Measurements from ENCODE around the gene UROC1. TPM values are rescaled to one million over a fixed set of nuclear protein-coding genes. Genes with fewer than 3 reads are reported as not detected.

UROC1 gene
- total RNA-seq, 2 donors from 2014 or later: 0.17 TPM; not detected in 1

DNA sequence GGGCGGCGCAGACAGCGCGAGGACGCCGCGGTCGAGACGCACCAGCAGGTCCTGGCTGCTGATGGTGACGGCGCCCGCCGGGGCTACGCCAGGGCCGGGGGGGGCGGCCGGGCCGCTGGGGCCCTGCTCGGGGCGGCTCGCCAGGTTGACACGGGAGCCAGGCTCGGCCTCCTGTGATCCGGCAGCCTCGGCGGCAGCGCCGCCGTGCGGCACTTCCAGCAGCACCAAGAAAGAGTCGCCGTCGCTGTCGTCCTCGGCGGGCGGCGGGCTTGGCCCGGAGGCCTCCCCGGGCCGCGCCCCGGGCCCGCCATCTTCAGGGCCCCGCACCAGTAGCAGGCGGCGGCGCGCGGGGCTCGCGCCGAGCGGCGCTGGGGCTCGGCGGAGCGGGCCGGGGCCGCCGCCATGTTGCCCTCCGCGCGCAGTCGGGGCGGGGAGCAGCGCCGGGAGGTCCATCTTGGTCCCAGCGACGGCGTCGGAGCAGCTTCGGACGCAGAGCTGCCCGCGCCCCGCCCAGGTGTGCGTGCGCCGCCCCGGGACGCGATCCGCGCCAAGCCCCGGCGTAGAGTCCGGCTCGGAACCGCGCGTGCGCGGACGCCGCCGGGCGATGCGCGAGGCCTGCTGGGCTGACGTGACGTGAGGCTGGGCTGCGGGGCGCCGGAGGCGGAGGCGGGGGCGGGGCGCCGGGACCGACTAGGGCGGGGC is 42.0 kb downstream of the UROC1 start, which contains the start of gene ZXDC:
Gene ZXDC, minus strand, starts transcription at position 479 of the 702 bp plus-strand sequence. Its CDS starts 26 bp downstream, at position 453.
- H3K4me1 ChIP-seq (replicated peaks): peaks cover 15% of the 10 kb centered on the region
- H3K4me3 ChIP-seq: peak within 1 kb of the TSS; percentile 69 to 71
- intact Hi-C loops (cut with DNase I): no loop called here

DNA sequence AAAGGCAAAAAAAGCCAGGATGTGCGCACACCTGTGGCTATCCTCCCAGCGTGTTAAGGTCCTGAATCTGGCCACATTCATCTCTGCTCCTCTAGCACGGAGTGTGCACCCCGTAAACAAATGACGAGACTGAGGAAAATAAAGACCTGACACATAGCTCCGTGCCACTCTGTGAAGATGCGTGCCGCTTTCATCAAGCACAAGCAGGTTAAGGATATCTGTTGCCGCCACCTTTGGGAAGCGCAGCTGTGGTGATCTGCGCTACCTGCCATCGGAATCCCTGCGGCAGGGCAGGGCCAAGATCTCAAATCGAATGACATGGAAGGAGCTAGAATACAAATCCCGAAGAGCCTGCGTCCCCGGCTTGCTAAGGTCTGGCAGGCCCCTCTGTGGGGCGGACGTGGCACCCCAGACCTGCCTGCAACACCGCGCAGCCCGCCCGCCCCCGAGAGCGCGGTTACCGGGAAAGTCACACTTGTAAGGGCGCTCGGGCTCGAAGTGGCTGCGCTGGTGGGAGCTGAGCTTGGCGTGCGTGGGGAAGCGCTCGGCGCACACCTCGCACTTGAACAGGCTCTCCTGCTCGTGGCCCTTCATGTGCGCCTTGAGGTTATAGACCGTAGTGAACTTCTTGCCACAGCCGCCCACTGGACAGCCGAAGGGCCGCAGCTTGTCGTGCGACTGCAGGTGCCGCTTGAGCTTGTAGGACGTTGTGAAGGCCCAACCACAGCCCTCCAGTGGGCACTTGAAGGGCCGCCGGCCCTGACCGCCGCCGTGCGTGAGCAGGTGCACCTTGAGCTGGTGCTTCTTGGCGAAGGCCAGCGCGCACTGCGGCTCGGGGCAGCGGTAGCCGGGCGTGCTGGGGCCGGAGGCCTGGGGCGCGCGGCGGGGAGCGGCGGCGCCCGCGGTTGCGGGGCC is 42.8 kb downstream of the UROC1 start:
- no peak for TF ChIP-seq POLR2AphosphoS5 (IDR thresholded peaks at IDR 0.05)
- TF ChIP-seq POLR2A (IDR thresholded peaks at IDR 0.05): peak; percentile 21
- TF ChIP-seq, protein P1, sequence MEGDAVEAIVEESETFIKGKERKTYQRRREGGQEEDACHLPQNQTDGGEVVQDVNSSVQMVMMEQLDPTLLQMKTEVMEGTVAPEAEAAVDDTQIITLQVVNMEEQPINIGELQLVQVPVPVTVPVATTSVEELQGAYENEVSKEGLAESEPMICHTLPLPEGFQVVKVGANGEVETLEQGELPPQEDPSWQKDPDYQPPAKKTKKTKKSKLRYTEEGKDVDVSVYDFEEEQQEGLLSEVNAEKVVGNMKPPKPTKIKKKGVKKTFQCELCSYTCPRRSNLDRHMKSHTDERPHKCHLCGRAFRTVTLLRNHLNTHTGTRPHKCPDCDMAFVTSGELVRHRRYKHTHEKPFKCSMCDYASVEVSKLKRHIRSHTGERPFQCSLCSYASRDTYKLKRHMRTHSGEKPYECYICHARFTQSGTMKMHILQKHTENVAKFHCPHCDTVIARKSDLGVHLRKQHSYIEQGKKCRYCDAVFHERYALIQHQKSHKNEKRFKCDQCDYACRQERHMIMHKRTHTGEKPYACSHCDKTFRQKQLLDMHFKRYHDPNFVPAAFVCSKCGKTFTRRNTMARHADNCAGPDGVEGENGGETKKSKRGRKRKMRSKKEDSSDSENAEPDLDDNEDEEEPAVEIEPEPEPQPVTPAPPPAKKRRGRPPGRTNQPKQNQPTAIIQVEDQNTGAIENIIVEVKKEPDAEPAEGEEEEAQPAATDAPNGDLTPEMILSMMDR (IDR thresholded peaks at IDR 0.05): no peak
- WGBS: 7% methylated on average over 38 of the region's 72 CpGs
- DNase-seq (ENCODE audit: low spot score): peak; percentile 16
- Histone ChIP-seq H3K36me3 (peaks cover 0 to 3% of the 10 kb centered on the region in 2 donors), H3K27me3 (replicated peaks; ENCODE audit: insufficient read depth) (no peaks in the 10 kb centered on the region), H3K4me3 (peak overlapping the region; percentile 69 to 71), H3K4me1 (replicated peaks) (peaks cover 15% of the 10 kb centered on the region), H3K9me3 (no peaks in the 10 kb centered on the region), H3K27ac (peak overlapping the region; percentile 86 to 92)
- intact Hi-C loops (cut with DNase I): loop anchor here (5.0 kb wide), 1 partner anchor 212 kb away; no protein-coding TSS in a partner anchor

More for the DNA sequence above, 42.0 kb downstream of the UROC1 start, which contains the start of gene ZXDC:
- no peaks in the 10 kb centered on the region for H3K27me3 ChIP-seq (replicated peaks; ENCODE audit: insufficient read depth)
- TF ChIP-seq POLR2AphosphoS5 (IDR thresholded peaks at IDR 0.05): no peak
- TF ChIP-seq, protein P1 (IDR thresholded peaks at IDR 0.05): peak; percentile 18 to 64 (median 38)
- peak; percentile 86 for TF ChIP-seq POLR2A (IDR thresholded peaks at IDR 0.05)
- DNase-seq (ENCODE audit: low spot score): peak; percentile 92
- no peaks in the 10 kb centered on the region for H3K36me3 ChIP-seq
- peak within 1 kb of the TSS; percentile 91 to 92 for H3K27ac ChIP-seq
- 0% methylated on average over 28 of the region's 112 CpGs for WGBS
- H3K9me3 ChIP-seq: no peaks in the 10 kb centered on the region

DNA sequence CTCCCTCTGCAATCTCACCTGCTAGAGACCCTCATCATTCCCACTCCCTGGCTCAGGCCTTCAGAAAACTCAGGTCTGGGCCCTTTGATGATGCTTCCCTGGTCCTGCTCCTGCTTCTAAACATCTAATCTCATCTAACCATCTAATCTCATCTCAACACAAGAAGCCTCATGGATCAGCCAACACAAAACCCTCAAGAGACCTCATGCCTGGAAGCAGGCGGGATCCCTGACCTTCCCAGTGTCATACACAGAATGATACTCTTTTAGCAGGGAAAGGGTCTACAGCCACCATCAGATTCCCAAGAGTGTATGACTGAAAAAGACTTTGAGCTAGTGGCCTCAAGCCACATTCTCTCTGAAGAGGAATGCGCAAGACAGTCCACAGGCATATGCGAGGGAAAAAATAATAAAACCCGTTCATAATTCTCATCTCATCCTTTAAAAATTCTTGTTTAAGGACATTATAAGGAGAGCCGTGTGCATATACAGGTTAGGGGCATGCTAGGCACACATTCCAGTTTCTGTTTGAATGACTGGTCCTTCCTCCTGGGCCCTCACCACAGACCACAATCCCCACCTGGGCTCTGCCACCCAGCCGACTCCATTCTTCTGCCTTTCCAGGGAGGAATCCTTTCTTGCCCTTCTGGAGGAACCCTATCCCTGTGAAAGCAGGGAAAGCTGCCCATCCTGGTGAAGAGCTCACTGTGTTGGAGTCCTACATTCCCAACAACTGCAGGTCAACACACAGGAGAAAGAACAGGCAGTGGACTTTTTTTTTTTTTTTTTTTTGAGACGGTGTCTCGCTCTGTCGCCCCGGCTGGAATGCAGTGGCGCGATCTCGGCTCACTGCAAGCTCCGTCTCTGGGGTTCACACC is 44.0 kb downstream of the UROC1 start:
- DNase-seq (ENCODE audit: low spot score): no peak
- H3K9me3 ChIP-seq: no peaks in the 10 kb centered on the region
- TF ChIP-seq, protein P1 (IDR thresholded peaks at IDR 0.05): no peak
- TF ChIP-seq POLR2A (IDR thresholded peaks at IDR 0.05): no peak
- no peak for TF ChIP-seq POLR2AphosphoS5 (IDR thresholded peaks at IDR 0.05)
- H3K36me3 ChIP-seq: peaks cover 0 to 3% of the 10 kb centered on the region in 2 donors
- 64% methylated on average over 14 of the region's 14 CpGs for WGBS
- no peak overlapping the region for H3K27ac ChIP-seq
- H3K4me1 ChIP-seq (replicated peaks): peaks cover 15% of the 10 kb centered on the region
- peak overlapping the region in 1 of 2 donors; percentile 69 for H3K4me3 ChIP-seq
- H3K27me3 ChIP-seq (replicated peaks; ENCODE audit: insufficient read depth): no peaks in the 10 kb centered on the region
- intact Hi-C loops (cut with DNase I): loop anchor here (5.0 kb wide), 1 partner anchor 211 kb away; no protein-coding TSS in a partner anchor

DNA sequence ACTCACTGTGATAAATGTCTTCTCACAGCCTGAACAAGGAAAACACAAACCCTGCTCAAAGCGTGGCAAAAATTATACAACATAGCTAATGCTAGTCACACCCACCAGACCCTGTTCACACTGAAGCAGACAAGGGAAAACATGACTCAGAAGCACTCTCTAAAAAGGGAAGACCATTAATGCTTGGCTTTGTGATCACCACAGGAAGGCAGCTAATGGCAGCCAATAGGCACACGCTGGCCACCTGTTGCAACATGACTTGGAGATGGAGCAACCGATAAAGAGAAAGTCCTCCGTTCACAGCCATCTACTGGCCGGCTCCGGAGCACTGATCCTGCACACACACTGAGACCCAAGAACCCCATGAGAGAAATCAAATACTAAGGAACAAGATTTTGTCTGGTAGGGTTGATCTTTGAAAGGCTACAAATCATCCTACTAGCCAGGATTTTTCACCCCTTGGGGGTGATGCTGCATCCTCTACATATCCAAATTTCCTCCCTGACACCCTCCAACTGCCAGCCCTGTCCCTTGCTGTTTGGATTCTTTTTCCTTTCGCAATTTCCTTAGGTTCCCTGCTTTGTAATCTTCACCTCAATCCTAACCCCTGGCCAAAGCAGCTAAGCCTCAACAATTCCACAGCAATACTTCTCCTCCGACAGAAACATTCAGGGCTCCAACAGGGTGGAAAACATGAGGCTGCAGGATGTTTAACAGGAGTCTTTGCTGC is 45.1 kb downstream of the UROC1 start:
- WGBS: 21% methylated on average over 8 of the region's 8 CpGs
- peak; percentile 80 for DNase-seq (ENCODE audit: low spot score)
- Histone ChIP-seq H3K4me3 (peak overlapping the region in 1 of 2 donors; percentile 69), H3K27ac (no peak overlapping the region), H3K4me1 (replicated peaks) (peaks cover 15% of the 10 kb centered on the region), H3K27me3 (replicated peaks; ENCODE audit: insufficient read depth) (no peaks in the 10 kb centered on the region), H3K36me3 (peaks cover 0 to 3% of the 10 kb centered on the region in 2 donors), H3K9me3 (no peaks in the 10 kb centered on the region)
- TF ChIP-seq POLR2A (IDR thresholded peaks at IDR 0.05) (peak; percentile 53), POLR2AphosphoS5 (IDR thresholded peaks at IDR 0.05) (peak; percentile 90)
- TF ChIP-seq, protein P1 (IDR thresholded peaks at IDR 0.05): peak in 1 of 4 experiments; percentile 28
- intact Hi-C loops (cut with DNase I): loop anchor here (5.0 kb wide), 1 partner anchor 210 kb away; no protein-coding TSS in a partner anchor

Measured in prostate gland (tissue), 2 donors.